GM23338 (cell line): ENCODE measurements around the gene RPP38. TPM values are rescaled to one million over a fixed set of nuclear protein-coding genes. Genes with fewer than 3 reads are reported as not detected.

Experiments
- ATAC-seq: fragments of 200-7000 bp; cut with Tn5 transposase; 3 replicates; pipeline ENCODE4 v1.9.1; 2020
- DNase-seq: peaks from one replicate; pipeline ENCODE4 v3.0.0-alpha.2; 2015; ENCODE audit warnings: low spot score
- H2AFZ ChIP-seq: fragments of 200-600 bp; sonication (generic); 2 replicates; pipeline ENCODE4 v1.8.0; 2016; ENCODE audit warnings: antibody characterized with exemption, mild to moderate bottlenecking, moderate library complexity
- H3F3A ChIP-seq: fragments of 200-600 bp; sonication (generic); replicated peaks from 2 replicates; pipeline ENCODE4 v1.8.0; 2017; ENCODE audit warnings: antibody characterized with exemption, mixed run types, low read depth
- H3K27ac ChIP-seq: fragments of 200-600 bp; sonication (generic); 2 replicates; pipeline ENCODE4 v1.6.1; 2016; ENCODE audit warnings: low read depth
- H3K27me3 ChIP-seq: fragments of 200-600 bp; sonication (generic); 2 replicates; pipeline ENCODE4 v1.8.0; 2016; ENCODE audit warnings: mild to moderate bottlenecking, mixed run types, moderate library complexity; ENCODE audit not compliant: insufficient read depth
- H3K36me3 ChIP-seq: fragments of 200-600 bp; sonication (generic); 2 replicates; pipeline ENCODE4 v1.8.0; 2016; ENCODE audit warnings: mild to moderate bottlenecking; ENCODE audit not compliant: insufficient read depth
- H3K4me1 ChIP-seq: fragments of 200-600 bp; sonication (generic); 2 replicates; pipeline ENCODE4 v1.8.0; 2016; ENCODE audit warnings: mild to moderate bottlenecking, moderate library complexity; ENCODE audit not compliant: insufficient read depth
- H3K4me2 ChIP-seq: fragments of 200-600 bp; sonication (generic); 2 replicates; pipeline ENCODE4 v1.7.1; 2017; ENCODE audit warnings: mixed run types
- H3K4me3 ChIP-seq: fragments of 200-600 bp; sonication (generic); 2 replicates; pipeline ENCODE4 v1.6.1; 2016; ENCODE audit warnings: mixed run types
- H3K79me2 ChIP-seq: fragments of 200-600 bp; sonication (generic); replicated peaks from 2 replicates; pipeline ENCODE4 v1.8.0; 2017; ENCODE audit warnings: mild to moderate bottlenecking; ENCODE audit not compliant: insufficient read depth
- H3K9me2 ChIP-seq: fragments of 200-600 bp; sonication (generic); 2 replicates; pipeline ENCODE4 v1.8.0; 2017; ENCODE audit not compliant: insufficient read depth
- H4K20me1 ChIP-seq: fragments of 200-600 bp; sonication (generic); replicated peaks from 2 replicates; pipeline ENCODE4 v1.8.0; 2017; ENCODE audit warnings: mild to moderate bottlenecking; ENCODE audit not compliant: insufficient read depth
- H3K27ac Mint-ChIP-seq: 2 replicates; pipeline ENCODE4 v1.8.0; 2020; ENCODE audit warnings: inconsistent platforms, mild to moderate bottlenecking, moderate library complexity, mixed read lengths
- H3K27me3 Mint-ChIP-seq: 3 replicates; pipeline ENCODE4 v1.8.0; 2022; ENCODE audit warnings: low read depth, mild to moderate bottlenecking, moderate library complexity, mixed read lengths, inconsistent platforms; ENCODE audit not compliant: insufficient read depth, poor library complexity
- H3K36me3 Mint-ChIP-seq: 3 replicates; pipeline ENCODE4 v1.8.0; 2021; ENCODE audit warnings: low read depth, mild to moderate bottlenecking, inconsistent platforms, moderate library complexity, mixed read lengths
- H3K4me1 Mint-ChIP-seq: 3 replicates; pipeline ENCODE4 v1.8.0; 2020; ENCODE audit warnings: mild to moderate bottlenecking, inconsistent platforms, mixed read lengths
- H3K4me3 Mint-ChIP-seq: 3 replicates; pipeline ENCODE4 v1.8.0; 2021; ENCODE audit warnings: moderate library complexity, mild to moderate bottlenecking, inconsistent platforms, mixed read lengths
- H3K9me3 Mint-ChIP-seq: 3 replicates; pipeline ENCODE4 v1.8.0; 2020; ENCODE audit warnings: moderate library complexity, mild to moderate bottlenecking, inconsistent platforms, mixed read lengths
- CREB1 ChIP-seq: fragments of 250-450 bp; sonication (Bioruptor Pico); IDR thresholded peaks from 2 replicates; pipeline ENCODE4 v1.5.0; 2020; ENCODE audit warnings: low read depth, mild to moderate bottlenecking, moderate library complexity
- CTCF ChIP-seq, 2 experiments: fragments of 200-600 bp in 1 of 2; sonication (generic) in 1 of 2; conservative IDR thresholded peaks; 2 replicates each; pipeline versions ENCODE4 v1.5.1 to v1.6.1; 2016 to 2017; ENCODE audit warnings: antibody characterized with exemption in 2 of 2, low read depth in 2 of 2, mild to moderate bottlenecking in 2 of 2, moderate library complexity in 1 of 2
- ETS1 ChIP-seq: IDR thresholded peaks from 2 replicates; pipeline ENCODE4 v1.6.1; 2016; ENCODE audit warnings: antibody characterized with exemption
- EZH2 ChIP-seq: fragments of 200-600 bp; sonication (generic); IDR thresholded peaks from one replicate; pipeline ENCODE4 v1.8.0; 2017; ENCODE audit warnings: antibody characterized with exemption, mild to moderate bottlenecking, low read depth; ENCODE audit not compliant: unreplicated experiment
- EZH2phosphoT487 ChIP-seq: fragments of 200-600 bp; sonication (generic); IDR thresholded peaks from one replicate; pipeline ENCODE4 v1.8.1; 2018; ENCODE audit warnings: antibody characterized with exemption; ENCODE audit not compliant: unreplicated experiment
- JUNB ChIP-seq: IDR thresholded peaks from one replicate; pipeline ENCODE4 v1.6.1; 2016; ENCODE audit warnings: antibody characterized with exemption; ENCODE audit not compliant: unreplicated experiment
- NANOG ChIP-seq: IDR thresholded peaks from 2 replicates; pipeline ENCODE4 v1.6.1; 2016; ENCODE audit warnings: antibody characterized with exemption, borderline replicate concordance
- POLR2AphosphoS5 ChIP-seq: IDR thresholded peaks from 2 replicates; pipeline ENCODE4 v1.6.1; 2016; ENCODE audit warnings: antibody characterized with exemption, low read depth
- STAT1 ChIP-seq: IDR thresholded peaks from one replicate; pipeline ENCODE4 v1.6.1; 2016; ENCODE audit warnings: antibody characterized with exemption; ENCODE audit not compliant: unreplicated experiment
- ZNF114 ChIP-seq: fragments of 250-450 bp; sonication (Bioruptor Pico); IDR thresholded peaks from 2 replicates; pipeline ENCODE4 v1.5.0; 2020; ENCODE audit warnings: mild to moderate bottlenecking, moderate library complexity
- ZNF331 ChIP-seq: fragments of 250-450 bp; sonication (Bioruptor Pico); IDR thresholded peaks from 2 replicates; pipeline ENCODE4 v1.5.0; 2020; ENCODE audit warnings: low read depth, mild to moderate bottlenecking, moderate library complexity
- ZNF462 ChIP-seq: fragments of 250-450 bp; sonication (Bioruptor Pico); IDR thresholded peaks from 2 replicates; pipeline ENCODE4 v1.5.0; 2020; ENCODE audit warnings: mild to moderate bottlenecking, moderate library complexity
- polyA plus RNA-seq: library from polyadenylated mRNA; unstranded; fragments of >200 nt; fragmentation: Nextera tagmentation; extraction: Ambion mirVana; gene quantifications from 2 replicates; pipeline ENCODE4 v1.2.1, GENCODE V29; 2016
- total RNA-seq: library from RNA; depleted of rRNA; stranded (reverse); fragments of >200 nt; shearing (Covaris generic); gene quantifications from 2 replicates; pipeline ENCODE4 v1.2.3, GENCODE V29; 2014

Gene RPP38
- total and polyA plus RNA-seq, 2 experiments from 2014 or later, result 20.1 to 50.7 TPM

- H3K36me3 ChIP-seq, result no peaks in the 10 kb centered on the region
- Mint-ChIP-seq H3K4me3 (peak within 1 kb of the TSS; percentile 67), H3K27me3 (peaks cover 4% of the 10 kb centered on the region), H3K27ac (no peak within 1 kb of the TSS), H3K4me1 (peaks cover 14% of the 10 kb centered on the region), H3K36me3 (no peaks in the 10 kb centered on the region), H3K9me3 (no peaks in the 10 kb centered on the region)
- TF ChIP-seq POLR2AphosphoS5 (peak; percentile 92), EZH2phosphoT487 (no peak), EZH2 (no peak), CTCF (conservative IDR thresholded peaks at IDR 0.05; ENCODE audit: low read depth in 2 of 2) (peak in 1 of 2 experiments; percentile 9; a peak in 1 of 4 replicates), CREB1 (peak; percentile 50), ZNF114 (CRISPR knock-in tag) (no peak)
- no peaks in the 10 kb centered on the region for H4K20me1 ChIP-seq
- H3F3A ChIP-seq, result no peaks in the 10 kb centered on the region
- H3K27me3 ChIP-seq, result no peaks in the 10 kb centered on the region
- no peaks in the 10 kb centered on the region; the same call in 1 of the 2 replicates for H3K4me1 ChIP-seq
- no peaks in the 10 kb centered on the region for H3K79me2 ChIP-seq
- no peak within 1 kb of the TSS; the same call in 1 of the 2 replicates for H3K27ac ChIP-seq
- no peak within 1 kb of the TSS for H2AFZ ChIP-seq
- peak within 1 kb of the TSS; percentile 71 for H3K4me2 ChIP-seq
- H3K9me2 ChIP-seq, result no peaks in the 10 kb centered on the region
- H3K4me3 ChIP-seq, result peak within 1 kb of the TSS; percentile 61
- DNase-seq (peak; percentile 94), ATAC-seq (peak; percentile 96)
Measured at GRCh38 chr10:15088428-15089261, 8.5 kb upstream of the RPP38 start, which contains the start of gene ACBD7. ACBD7 (minus strand) TSS chr10:15088776; CDS start chr10:15088728, 48 bp downstream.

- Mint-ChIP-seq H3K27ac (no peak overlapping the region), H3K4me1 (no peaks in the 10 kb centered on the region; the same call in 2 of the 3 replicates), H3K4me3 (no peak overlapping the region), H3K27me3 (peaks cover 2% of the 10 kb centered on the region), H3K9me3 (no peaks in the 10 kb centered on the region), H3K36me3 (no peaks in the 10 kb centered on the region)
- no peak overlapping the region for H3K27ac ChIP-seq
- H3K4me3 ChIP-seq, result no peak overlapping the region
- H3K79me2 ChIP-seq, result no peaks in the 10 kb centered on the region
- H3K4me2 ChIP-seq, result no peak overlapping the region
- H2AFZ ChIP-seq, result no peak overlapping the region
- no peaks in the 10 kb centered on the region for H3K9me2 ChIP-seq
- H3K4me1 ChIP-seq, result no peaks in the 10 kb centered on the region; the same call in 1 of the 2 replicates
- no peaks in the 10 kb centered on the region for H3K27me3 ChIP-seq
- no peak for ATAC-seq
- DNase-seq, result no peak
- H3F3A ChIP-seq, result no peaks in the 10 kb centered on the region; the same call in 1 of the 2 replicates
- no peaks in the 10 kb centered on the region for H4K20me1 ChIP-seq
- H3K36me3 ChIP-seq, result no peaks in the 10 kb centered on the region
- TF ChIP-seq ZNF331 (CRISPR knock-in tag) (no peak), EZH2 (no peak), STAT1 (no peak), ZNF114 (CRISPR knock-in tag) (no peak), EZH2phosphoT487 (no peak), ZNF462 (no peak), JUNB (no peak), POLR2AphosphoS5 (no peak), NANOG (no peak), ETS1 (no peak)
Measured at GRCh38 chr10:15091418-15091817, 5.7 kb upstream of the RPP38 start.
